GM23338 (cell line): ENCODE data around the gene CCDC134. TPM values are rescaled to one million over a fixed set of nuclear protein-coding genes. Genes with fewer than 3 reads are reported as not detected.

Source experiments
- ATAC-seq: fragments of 200-7000 bp; cut with Tn5 transposase; 3 replicates; pipeline ENCODE4 v1.9.1; 2020
- DNase-seq: peaks from one replicate; pipeline ENCODE4 v3.0.0-alpha.2; 2015; ENCODE audit warnings: low spot score
- H2AFZ ChIP-seq: fragments of 200-600 bp; sonication (generic); 2 replicates; pipeline ENCODE4 v1.8.0; 2016; ENCODE audit warnings: antibody characterized with exemption, mild to moderate bottlenecking, moderate library complexity
- H3F3A ChIP-seq: fragments of 200-600 bp; sonication (generic); replicated peaks from 2 replicates; pipeline ENCODE4 v1.8.0; 2017; ENCODE audit warnings: antibody characterized with exemption, mixed run types, low read depth
- H3K27ac ChIP-seq: fragments of 200-600 bp; sonication (generic); 2 replicates; pipeline ENCODE4 v1.6.1; 2016; ENCODE audit warnings: low read depth
- H3K27me3 ChIP-seq: fragments of 200-600 bp; sonication (generic); 2 replicates; pipeline ENCODE4 v1.8.0; 2016; ENCODE audit warnings: mild to moderate bottlenecking, mixed run types, moderate library complexity; ENCODE audit not compliant: insufficient read depth
- H3K36me3 ChIP-seq: fragments of 200-600 bp; sonication (generic); 2 replicates; pipeline ENCODE4 v1.8.0; 2016; ENCODE audit warnings: mild to moderate bottlenecking; ENCODE audit not compliant: insufficient read depth
- H3K4me1 ChIP-seq: fragments of 200-600 bp; sonication (generic); 2 replicates; pipeline ENCODE4 v1.8.0; 2016; ENCODE audit warnings: mild to moderate bottlenecking, moderate library complexity; ENCODE audit not compliant: insufficient read depth
- H3K4me2 ChIP-seq: fragments of 200-600 bp; sonication (generic); 2 replicates; pipeline ENCODE4 v1.7.1; 2017; ENCODE audit warnings: mixed run types
- H3K4me3 ChIP-seq: fragments of 200-600 bp; sonication (generic); 2 replicates; pipeline ENCODE4 v1.6.1; 2016; ENCODE audit warnings: mixed run types
- H3K79me2 ChIP-seq: fragments of 200-600 bp; sonication (generic); replicated peaks from 2 replicates; pipeline ENCODE4 v1.8.0; 2017; ENCODE audit warnings: mild to moderate bottlenecking; ENCODE audit not compliant: insufficient read depth
- H3K9me2 ChIP-seq: fragments of 200-600 bp; sonication (generic); 2 replicates; pipeline ENCODE4 v1.8.0; 2017; ENCODE audit not compliant: insufficient read depth
- H4K20me1 ChIP-seq: fragments of 200-600 bp; sonication (generic); replicated peaks from 2 replicates; pipeline ENCODE4 v1.8.0; 2017; ENCODE audit warnings: mild to moderate bottlenecking; ENCODE audit not compliant: insufficient read depth
- H3K27ac Mint-ChIP-seq: 2 replicates; pipeline ENCODE4 v1.8.0; 2020; ENCODE audit warnings: inconsistent platforms, mild to moderate bottlenecking, moderate library complexity, mixed read lengths
- H3K27me3 Mint-ChIP-seq: 3 replicates; pipeline ENCODE4 v1.8.0; 2022; ENCODE audit warnings: low read depth, mild to moderate bottlenecking, moderate library complexity, mixed read lengths, inconsistent platforms; ENCODE audit not compliant: insufficient read depth, poor library complexity
- H3K36me3 Mint-ChIP-seq: 3 replicates; pipeline ENCODE4 v1.8.0; 2021; ENCODE audit warnings: low read depth, mild to moderate bottlenecking, inconsistent platforms, moderate library complexity, mixed read lengths
- H3K4me1 Mint-ChIP-seq: 3 replicates; pipeline ENCODE4 v1.8.0; 2020; ENCODE audit warnings: mild to moderate bottlenecking, inconsistent platforms, mixed read lengths
- H3K4me3 Mint-ChIP-seq: 3 replicates; pipeline ENCODE4 v1.8.0; 2021; ENCODE audit warnings: moderate library complexity, mild to moderate bottlenecking, inconsistent platforms, mixed read lengths
- H3K9me3 Mint-ChIP-seq: 3 replicates; pipeline ENCODE4 v1.8.0; 2020; ENCODE audit warnings: moderate library complexity, mild to moderate bottlenecking, inconsistent platforms, mixed read lengths
- CREB1 ChIP-seq: fragments of 250-450 bp; sonication (Bioruptor Pico); IDR thresholded peaks from 2 replicates; pipeline ENCODE4 v1.5.0; 2020; ENCODE audit warnings: low read depth, mild to moderate bottlenecking, moderate library complexity
- JUNB ChIP-seq: IDR thresholded peaks from one replicate; pipeline ENCODE4 v1.6.1; 2016; ENCODE audit warnings: antibody characterized with exemption; ENCODE audit not compliant: unreplicated experiment
- STAT1 ChIP-seq: IDR thresholded peaks from one replicate; pipeline ENCODE4 v1.6.1; 2016; ENCODE audit warnings: antibody characterized with exemption; ENCODE audit not compliant: unreplicated experiment
- ZNF114 ChIP-seq: fragments of 250-450 bp; sonication (Bioruptor Pico); IDR thresholded peaks from 2 replicates; pipeline ENCODE4 v1.5.0; 2020; ENCODE audit warnings: mild to moderate bottlenecking, moderate library complexity
- polyA plus RNA-seq: library from polyadenylated mRNA; unstranded; fragments of >200 nt; fragmentation: Nextera tagmentation; extraction: Ambion mirVana; gene quantifications from 2 replicates; pipeline ENCODE4 v1.2.1, GENCODE V29; 2016
- total RNA-seq: library from RNA; depleted of rRNA; stranded (reverse); fragments of >200 nt; shearing (Covaris generic); gene quantifications from 2 replicates; pipeline ENCODE4 v1.2.3, GENCODE V29; 2014
- TF ChIP-seq, protein P1 (sequence below): fragments of 250-450 bp; sonication (Bioruptor Pico); IDR thresholded peaks from 2 replicates; pipeline ENCODE4 v1.5.0; 2020; ENCODE audit warnings: mild to moderate bottlenecking, moderate library complexity
- TF ChIP-seq, protein P2 (sequence below): IDR thresholded peaks from 2 replicates; pipeline ENCODE4 v1.6.1; 2016; ENCODE audit warnings: antibody characterized with exemption
- TF ChIP-seq, protein P3 (sequence below), 2 experiments: fragments of 200-600 bp in 1 of 2; sonication (generic) in 1 of 2; conservative IDR thresholded peaks; 2 replicates each; pipeline versions ENCODE4 v1.5.1 to v1.6.1; 2016 to 2017; ENCODE audit warnings: antibody characterized with exemption in 2 of 2, low read depth in 2 of 2, mild to moderate bottlenecking in 2 of 2, moderate library complexity in 1 of 2

Gene CCDC134
- total and polyA plus RNA-seq, 2 experiments from 2014 or later = 2.7 to 24.5 TPM

DNA sequence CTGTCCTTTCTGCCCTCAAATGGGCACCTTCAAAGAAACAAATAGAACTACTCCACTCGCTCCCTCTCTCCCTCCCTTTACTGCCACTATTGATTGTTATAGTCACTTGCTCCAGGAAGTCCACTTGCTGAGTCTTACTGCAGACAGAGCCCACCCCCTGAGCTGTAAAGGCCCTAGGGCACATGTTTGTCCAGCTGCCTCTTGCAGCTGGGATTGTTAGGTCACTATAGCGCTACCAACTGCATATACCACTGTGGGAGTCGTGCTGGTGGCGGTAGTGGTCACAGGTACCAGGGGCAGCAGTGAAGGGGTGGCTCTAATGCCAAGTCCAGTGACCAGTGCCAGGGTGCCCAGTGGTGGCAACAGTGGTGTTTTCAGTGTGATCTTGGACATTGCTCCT lies 28.0 kb downstream of the CCDC134 start (continued):
- TF ChIP-seq, protein P1, sequence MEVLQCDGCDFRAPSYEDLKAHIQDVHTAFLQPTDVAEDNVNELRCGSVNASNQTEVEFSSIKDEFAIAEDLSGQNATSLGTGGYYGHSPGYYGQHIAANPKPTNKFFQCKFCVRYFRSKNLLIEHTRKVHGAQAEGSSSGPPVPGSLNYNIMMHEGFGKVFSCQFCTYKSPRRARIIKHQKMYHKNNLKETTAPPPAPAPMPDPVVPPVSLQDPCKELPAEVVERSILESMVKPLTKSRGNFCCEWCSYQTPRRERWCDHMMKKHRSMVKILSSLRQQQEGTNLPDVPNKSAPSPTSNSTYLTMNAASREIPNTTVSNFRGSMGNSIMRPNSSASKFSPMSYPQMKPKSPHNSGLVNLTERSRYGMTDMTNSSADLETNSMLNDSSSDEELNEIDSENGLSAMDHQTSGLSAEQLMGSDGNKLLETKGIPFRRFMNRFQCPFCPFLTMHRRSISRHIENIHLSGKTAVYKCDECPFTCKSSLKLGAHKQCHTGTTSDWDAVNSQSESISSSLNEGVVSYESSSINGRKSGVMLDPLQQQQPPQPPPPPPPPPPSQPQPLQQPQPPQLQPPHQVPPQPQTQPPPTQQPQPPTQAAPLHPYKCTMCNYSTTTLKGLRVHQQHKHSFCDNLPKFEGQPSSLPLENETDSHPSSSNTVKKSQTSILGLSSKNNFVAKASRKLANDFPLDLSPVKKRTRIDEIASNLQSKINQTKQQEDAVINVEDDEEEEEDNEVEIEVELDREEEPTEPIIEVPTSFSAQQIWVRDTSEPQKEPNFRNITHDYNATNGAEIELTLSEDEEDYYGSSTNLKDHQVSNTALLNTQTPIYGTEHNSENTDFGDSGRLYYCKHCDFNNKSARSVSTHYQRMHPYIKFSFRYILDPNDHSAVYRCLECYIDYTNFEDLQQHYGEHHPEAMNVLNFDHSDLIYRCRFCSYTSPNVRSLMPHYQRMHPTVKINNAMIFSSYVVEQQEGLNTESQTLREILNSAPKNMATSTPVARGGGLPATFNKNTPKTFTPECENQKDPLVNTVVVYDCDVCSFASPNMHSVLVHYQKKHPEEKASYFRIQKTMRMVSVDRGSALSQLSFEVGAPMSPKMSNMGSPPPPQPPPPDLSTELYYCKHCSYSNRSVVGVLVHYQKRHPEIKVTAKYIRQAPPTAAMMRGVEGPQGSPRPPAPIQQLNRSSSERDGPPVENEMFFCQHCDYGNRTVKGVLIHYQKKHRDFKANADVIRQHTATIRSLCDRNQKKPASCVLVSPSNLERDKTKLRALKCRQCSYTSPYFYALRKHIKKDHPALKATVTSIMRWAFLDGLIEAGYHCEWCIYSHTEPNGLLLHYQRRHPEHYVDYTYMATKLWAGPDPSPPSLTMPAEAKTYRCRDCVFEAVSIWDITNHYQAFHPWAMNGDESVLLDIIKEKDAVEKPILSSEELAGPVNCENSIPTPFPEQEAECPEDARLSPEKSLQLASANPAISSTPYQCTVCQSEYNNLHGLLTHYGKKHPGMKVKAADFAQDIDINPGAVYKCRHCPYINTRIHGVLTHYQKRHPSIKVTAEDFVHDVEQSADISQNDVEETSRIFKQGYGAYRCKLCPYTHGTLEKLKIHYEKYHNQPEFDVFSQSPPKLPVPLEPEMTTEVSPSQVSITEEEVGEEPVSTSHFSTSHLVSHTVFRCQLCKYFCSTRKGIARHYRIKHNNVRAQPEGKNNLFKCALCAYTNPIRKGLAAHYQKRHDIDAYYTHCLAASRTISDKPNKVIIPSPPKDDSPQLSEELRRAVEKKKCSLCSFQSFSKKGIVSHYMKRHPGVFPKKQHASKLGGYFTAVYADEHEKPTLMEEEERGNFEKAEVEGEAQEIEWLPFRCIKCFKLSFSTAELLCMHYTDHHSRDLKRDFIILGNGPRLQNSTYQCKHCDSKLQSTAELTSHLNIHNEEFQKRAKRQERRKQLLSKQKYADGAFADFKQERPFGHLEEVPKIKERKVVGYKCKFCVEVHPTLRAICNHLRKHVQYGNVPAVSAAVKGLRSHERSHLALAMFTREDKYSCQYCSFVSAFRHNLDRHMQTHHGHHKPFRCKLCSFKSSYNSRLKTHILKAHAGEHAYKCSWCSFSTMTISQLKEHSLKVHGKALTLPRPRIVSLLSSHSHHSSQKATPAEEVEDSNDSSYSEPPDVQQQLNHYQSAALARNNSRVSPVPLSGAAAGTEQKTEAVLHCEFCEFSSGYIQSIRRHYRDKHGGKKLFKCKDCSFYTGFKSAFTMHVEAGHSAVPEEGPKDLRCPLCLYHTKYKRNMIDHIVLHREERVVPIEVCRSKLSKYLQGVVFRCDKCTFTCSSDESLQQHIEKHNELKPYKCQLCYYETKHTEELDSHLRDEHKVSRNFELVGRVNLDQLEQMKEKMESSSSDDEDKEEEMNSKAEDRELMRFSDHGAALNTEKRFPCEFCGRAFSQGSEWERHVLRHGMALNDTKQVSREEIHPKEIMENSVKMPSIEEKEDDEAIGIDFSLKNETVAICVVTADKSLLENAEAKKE (CRISPR knock-in tag) = no peak
- no peak for TF ChIP-seq JUNB
- TF ChIP-seq STAT1 = no peak
- TF ChIP-seq, protein P2, sequence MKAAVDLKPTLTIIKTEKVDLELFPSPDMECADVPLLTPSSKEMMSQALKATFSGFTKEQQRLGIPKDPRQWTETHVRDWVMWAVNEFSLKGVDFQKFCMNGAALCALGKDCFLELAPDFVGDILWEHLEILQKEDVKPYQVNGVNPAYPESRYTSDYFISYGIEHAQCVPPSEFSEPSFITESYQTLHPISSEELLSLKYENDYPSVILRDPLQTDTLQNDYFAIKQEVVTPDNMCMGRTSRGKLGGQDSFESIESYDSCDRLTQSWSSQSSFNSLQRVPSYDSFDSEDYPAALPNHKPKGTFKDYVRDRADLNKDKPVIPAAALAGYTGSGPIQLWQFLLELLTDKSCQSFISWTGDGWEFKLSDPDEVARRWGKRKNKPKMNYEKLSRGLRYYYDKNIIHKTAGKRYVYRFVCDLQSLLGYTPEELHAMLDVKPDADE = no peak
- TF ChIP-seq CREB1 (CRISPR knock-in tag) = no peak
- TF ChIP-seq ZNF114 (CRISPR knock-in tag) = no peak

DNA sequence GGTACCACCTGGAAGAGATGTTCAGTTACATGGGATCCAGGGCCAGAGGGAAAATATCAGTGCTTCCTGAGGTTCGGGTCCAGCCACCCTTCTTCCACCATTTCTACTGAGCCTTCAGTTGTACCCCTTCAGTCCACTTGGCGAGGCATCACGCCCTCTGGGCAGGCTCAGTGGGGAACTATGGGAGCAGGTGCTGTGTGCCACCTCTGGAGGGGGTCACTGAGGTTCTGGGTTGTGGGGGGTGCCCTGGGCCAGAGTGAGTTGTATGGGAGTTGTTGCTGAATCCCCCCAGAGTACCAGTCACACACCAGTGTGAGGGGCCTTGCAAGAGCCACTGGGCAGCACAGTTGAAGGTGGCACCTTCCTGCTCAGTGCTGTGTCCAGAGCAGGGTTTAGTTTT lies 29.7 kb downstream of the CCDC134 start:
- no peak overlapping the region for H3K4me3 Mint-ChIP-seq
- H3K27me3 Mint-ChIP-seq = peaks cover 10% of the 10 kb centered on the region
- peaks cover 5% of the 10 kb centered on the region; the same call in 1 of the 2 replicates for H3F3A ChIP-seq
- H3K4me1 ChIP-seq = peaks cover 16% of the 10 kb centered on the region
- H3K4me2 ChIP-seq = no peak overlapping the region
- peaks cover 20% of the 10 kb centered on the region for H3K79me2 ChIP-seq
- H3K9me3 Mint-ChIP-seq = no peaks in the 10 kb centered on the region
- DNase-seq (no peak), ATAC-seq (no peak)
- peaks cover 36% of the 10 kb centered on the region for H3K4me1 Mint-ChIP-seq
- H3K9me2 ChIP-seq = no peaks in the 10 kb centered on the region
- TF ChIP-seq, protein P3, sequence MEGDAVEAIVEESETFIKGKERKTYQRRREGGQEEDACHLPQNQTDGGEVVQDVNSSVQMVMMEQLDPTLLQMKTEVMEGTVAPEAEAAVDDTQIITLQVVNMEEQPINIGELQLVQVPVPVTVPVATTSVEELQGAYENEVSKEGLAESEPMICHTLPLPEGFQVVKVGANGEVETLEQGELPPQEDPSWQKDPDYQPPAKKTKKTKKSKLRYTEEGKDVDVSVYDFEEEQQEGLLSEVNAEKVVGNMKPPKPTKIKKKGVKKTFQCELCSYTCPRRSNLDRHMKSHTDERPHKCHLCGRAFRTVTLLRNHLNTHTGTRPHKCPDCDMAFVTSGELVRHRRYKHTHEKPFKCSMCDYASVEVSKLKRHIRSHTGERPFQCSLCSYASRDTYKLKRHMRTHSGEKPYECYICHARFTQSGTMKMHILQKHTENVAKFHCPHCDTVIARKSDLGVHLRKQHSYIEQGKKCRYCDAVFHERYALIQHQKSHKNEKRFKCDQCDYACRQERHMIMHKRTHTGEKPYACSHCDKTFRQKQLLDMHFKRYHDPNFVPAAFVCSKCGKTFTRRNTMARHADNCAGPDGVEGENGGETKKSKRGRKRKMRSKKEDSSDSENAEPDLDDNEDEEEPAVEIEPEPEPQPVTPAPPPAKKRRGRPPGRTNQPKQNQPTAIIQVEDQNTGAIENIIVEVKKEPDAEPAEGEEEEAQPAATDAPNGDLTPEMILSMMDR (conservative IDR thresholded peaks at IDR 0.05; ENCODE audit: low read depth in 2 of 2) = peak; percentile 27 to 48; a peak in 3 of 4 replicates
- TF ChIP-seq ZNF114 (CRISPR knock-in tag) = no peak
- peak overlapping the region; percentile 44; the same call in 1 of the 2 replicates for H3K27ac Mint-ChIP-seq
- no peak overlapping the region for H3K4me3 ChIP-seq
- no peaks in the 10 kb centered on the region for H3K36me3 ChIP-seq
- peak overlapping the region; percentile 97; the same call in 1 of the 2 replicates for H3K27ac ChIP-seq
- no peak overlapping the region for H2AFZ ChIP-seq
- no peaks in the 10 kb centered on the region for H3K27me3 ChIP-seq
- H4K20me1 ChIP-seq = no peaks in the 10 kb centered on the region; the same call in 1 of the 2 replicates
- peaks cover 16% of the 10 kb centered on the region for H3K36me3 Mint-ChIP-seq
